Panc1 (cell line): ENCODE results near the gene NECAB2. TPM values are rescaled to one million over a fixed set of nuclear protein-coding genes. Genes with fewer than 3 reads are reported as not detected.

Experiments used
- ATAC-seq: fragments of 200-7000 bp; cut with Tn5 transposase; 2 replicates; pipeline ENCODE4 v1.9.1; 2020; ENCODE audit warnings: mild to moderate bottlenecking, moderate library complexity
- BruUV-seq: library from RNA; stranded (reverse); fragments of 400-500 nt; replicated peaks from 2 replicates; lab custom pipeline; 2021; lab: Mats Ljungman, UMichigan
- CTCF ChIA-PET: fragments of 300-600 bp; sonication (Branson Sonifier 250); formaldehyde crosslinking; loops from one replicate; lab custom pipeline; 2022; ENCODE audit warnings: antibody characterized with exemption; lab: Charles Lee
- POLR2A ChIA-PET: fragments of 300-600 bp; sonication (Branson Sonifier 250); formaldehyde crosslinking; loops from one replicate; lab custom pipeline; 2022; ENCODE audit warnings: antibody characterized with exemption; lab: Charles Lee
- DNase-seq: peaks from one replicate; pipeline ENCODE4 v3.0.0-alpha.2; 2010; ENCODE audit warnings: low read depth, low spot score
- H3K27ac ChIP-seq: 2 replicates; pipeline ENCODE4 v1.5.1; 2011; ENCODE audit warnings: mild to moderate bottlenecking, low read length, inconsistent platforms
- H3K27me3 ChIP-seq: fragments of 200-500 bp; sonication (Bioruptor generic); 2 replicates; pipeline ENCODE4 v1.6.0; 2014; ENCODE audit warnings: low read length, inconsistent platforms; ENCODE audit not compliant: control insufficient read depth, insufficient read depth
- H3K36me3 ChIP-seq: fragments of 200-500 bp; sonication (Bioruptor generic); 2 replicates; pipeline ENCODE4 v1.5.1; 2014; ENCODE audit warnings: inconsistent platforms, mild to moderate bottlenecking, low read length, moderate library complexity; ENCODE audit not compliant: control insufficient read depth, insufficient read depth
- H3K4me1 ChIP-seq: 2 replicates; pipeline ENCODE4 v1.5.1; 2011; ENCODE audit warnings: inconsistent platforms, mild to moderate bottlenecking, low read length, moderate library complexity; ENCODE audit not compliant: control insufficient read depth, insufficient read depth
- H3K4me3 ChIP-seq, 2 experiments: 2 replicates each; pipeline ENCODE4 v1.5.1; 2011 to 2012; ENCODE audit warnings: low read depth in 2 of 2, low read length in 2 of 2, mild to moderate bottlenecking in 2 of 2, inconsistent platforms in 1 of 2, moderate library complexity in 1 of 2
- H3K9me3 ChIP-seq: fragments of 200-500 bp; sonication (Bioruptor generic); 2 replicates; pipeline ENCODE4 v1.5.1; 2014; ENCODE audit warnings: low read depth, mild to moderate bottlenecking, inconsistent platforms, low read length, moderate library complexity; ENCODE audit not compliant: control insufficient read depth, insufficient read depth
- POLR2AphosphoS5 ChIP-seq: IDR thresholded peaks from 2 replicates; pipeline ENCODE4 v1.6.1; 2012; ENCODE audit warnings: mild to moderate bottlenecking, low read depth, low read length, moderate library complexity
- REST ChIP-seq, 2 experiments: IDR thresholded peaks; 2 replicates each; pipeline ENCODE4 v1.6.1; 2011 to 2012; ENCODE audit warnings: low read depth in 2 of 2, control low read depth in 1 of 2, low read length in 1 of 2, mild to moderate bottlenecking in 1 of 2, moderate library complexity in 1 of 2; ENCODE audit not compliant: insufficient read depth in 1 of 2
- SIN3A ChIP-seq: IDR thresholded peaks from 2 replicates; pipeline ENCODE4 v1.6.1; 2012; ENCODE audit warnings: low read depth, mild to moderate bottlenecking, low read length, moderate library complexity, borderline replicate concordance; ENCODE audit not compliant: insufficient read depth
- TCF7L2 ChIP-seq: IDR thresholded peaks from 2 replicates; pipeline ENCODE4 v1.6.1; 2011; ENCODE audit warnings: mild to moderate bottlenecking, low read depth, low read length, inconsistent platforms
- in situ Hi-C: cut with HindIII; loops from 2 replicates; pipeline ENCODE4 v1.10.0; 2016; ENCODE audit warnings: low sequenced_read_pairs, low pct_unique_long_range_greater_than_20kb
- intact Hi-C: fragments of 100-400 bp; cut with micrococcal nuclease; formaldehyde crosslinking; loops from one replicate; pipeline ENCODE4 v1.10.0; 2022; ENCODE audit not compliant: unreplicated experiment
- total RNA-seq: library from RNA; stranded (reverse); gene quantifications from one replicate; pipeline ENCODE4 v1.2.1, GENCODE V29; 2021; ENCODE audit not compliant: unreplicated experiment
- TF ChIP-seq, protein P1 (sequence below): fragments of 450-650 bp; IDR thresholded peaks from 2 replicates; pipeline ENCODE4 v1.5.1; 2017; ENCODE audit warnings: mild to moderate bottlenecking

NECAB2 gene
- total RNA-seq, 1 experiment from 2014 or later = 0.33 TPM

DNA sequence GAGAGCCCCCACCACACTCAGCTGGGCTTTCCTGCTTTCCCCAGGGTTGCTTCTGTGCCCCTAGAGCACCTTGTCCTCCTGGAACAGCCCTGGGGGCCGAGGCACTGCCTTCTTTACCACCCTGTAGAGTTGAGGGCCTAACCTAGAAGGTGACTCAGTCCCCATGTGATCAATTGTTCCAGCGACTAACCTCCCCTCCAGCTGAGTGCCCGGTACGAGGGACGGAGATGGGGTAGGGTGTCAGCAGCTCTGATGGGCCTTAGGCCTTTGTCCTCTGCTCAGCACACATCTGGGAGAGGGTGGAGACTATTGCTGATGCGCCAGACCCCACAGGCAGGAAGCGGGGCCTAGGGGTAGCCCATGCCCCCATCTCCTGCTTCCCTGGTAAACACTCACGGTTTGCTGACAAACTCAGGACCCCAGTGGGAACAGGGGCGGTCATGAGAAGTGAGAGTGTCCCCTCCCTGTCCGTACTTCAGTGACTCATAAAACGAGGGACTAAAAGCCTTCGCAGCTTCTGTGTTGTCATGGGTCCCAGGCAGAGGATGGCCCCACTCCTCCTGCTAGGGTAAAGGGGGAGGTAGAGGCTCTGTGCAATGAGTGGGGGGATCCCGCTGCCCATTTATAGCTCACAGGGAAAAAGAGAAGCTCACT, 33.1 kb downstream of the NECAB2 start:
- no peak for ATAC-seq
- Histone ChIP-seq H3K4me1 (no peaks in the 10 kb centered on the region), H3K9me3 (no peaks in the 10 kb centered on the region), H3K36me3 (no peaks in the 10 kb centered on the region), H3K4me3 (no peak overlapping the region), H3K27me3 (no peaks in the 10 kb centered on the region), H3K27ac (no peak overlapping the region)
- TF ChIP-seq SIN3A (no peak), POLR2AphosphoS5 (no peak), TCF7L2 (no peak), REST (IDR thresholded peaks at IDR 0.05; ENCODE audit: insufficient read depth in 1 of 2, low read depth in 2 of 2, low read length in 1 of 2) (no peak)
- TF ChIP-seq, protein P1, sequence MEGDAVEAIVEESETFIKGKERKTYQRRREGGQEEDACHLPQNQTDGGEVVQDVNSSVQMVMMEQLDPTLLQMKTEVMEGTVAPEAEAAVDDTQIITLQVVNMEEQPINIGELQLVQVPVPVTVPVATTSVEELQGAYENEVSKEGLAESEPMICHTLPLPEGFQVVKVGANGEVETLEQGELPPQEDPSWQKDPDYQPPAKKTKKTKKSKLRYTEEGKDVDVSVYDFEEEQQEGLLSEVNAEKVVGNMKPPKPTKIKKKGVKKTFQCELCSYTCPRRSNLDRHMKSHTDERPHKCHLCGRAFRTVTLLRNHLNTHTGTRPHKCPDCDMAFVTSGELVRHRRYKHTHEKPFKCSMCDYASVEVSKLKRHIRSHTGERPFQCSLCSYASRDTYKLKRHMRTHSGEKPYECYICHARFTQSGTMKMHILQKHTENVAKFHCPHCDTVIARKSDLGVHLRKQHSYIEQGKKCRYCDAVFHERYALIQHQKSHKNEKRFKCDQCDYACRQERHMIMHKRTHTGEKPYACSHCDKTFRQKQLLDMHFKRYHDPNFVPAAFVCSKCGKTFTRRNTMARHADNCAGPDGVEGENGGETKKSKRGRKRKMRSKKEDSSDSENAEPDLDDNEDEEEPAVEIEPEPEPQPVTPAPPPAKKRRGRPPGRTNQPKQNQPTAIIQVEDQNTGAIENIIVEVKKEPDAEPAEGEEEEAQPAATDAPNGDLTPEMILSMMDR = no peak
- CTCF ChIA-PET = interaction anchor here (1.2 kb wide), 1 partner anchor 45 kb away, joined by 4 read pairs; no protein-coding TSS in a partner anchor
- intact Hi-C loops (no loop called here), in situ Hi-C loops (no loop called here)
- no TSS peak for BruUV-seq
- DNase-seq = no peak
- POLR2A ChIA-PET = no interaction called here

- POLR2A ChIA-PET = no interaction called here
- in situ Hi-C loops (no loop called here), intact Hi-C loops (no loop called here)
- no peak for ATAC-seq
- no peak for TF ChIP-seq TCF7L2
- TF ChIP-seq SIN3A = no peak
- no peak for TF ChIP-seq REST (IDR thresholded peaks at IDR 0.05; ENCODE audit: insufficient read depth in 1 of 2, low read depth in 2 of 2, low read length in 1 of 2)
- no peak for TF ChIP-seq POLR2AphosphoS5
- TF ChIP-seq, protein P1 = no peak
- Histone ChIP-seq H3K36me3 (no peaks in the 10 kb centered on the region), H3K4me1 (no peaks in the 10 kb centered on the region), H3K27me3 (no peaks in the 10 kb centered on the region), H3K9me3 (no peaks in the 10 kb centered on the region), H3K27ac (no peak overlapping the region), H3K4me3 (no peak overlapping the region)
- CTCF ChIA-PET = interaction anchor here (0.6 to 1.2 kb wide), 3 partner anchors 17 to 168 kb away, joined by 3 to 4 read pairs (median 3); no protein-coding TSS in a partner anchor
- DNase-seq = no peak
- BruUV-seq = no TSS peak
These were observed 33.7 kb downstream of the NECAB2 start for GRCh38 chr16:84001726-84002125.
